ENCODE data around the gene C19orf38.

The C19orf38 gene

GRCh38 chr19:10808937-10809649 lies 39.1 kb upstream of the C19orf38 start:
- TF ChIP-seq CTCF (IDR thresholded peaks at IDR 0.05; ENCODE audit: low read depth, low read length, missing control alignments): no peak
- no peak overlapping the region for H3K4me3 ChIP-seq (replicated peaks; ENCODE audit: low read depth, low read length)
- DNase-seq (ENCODE audit: extremely low read depth, low read depth): no peak

GRCh38 chr19:10809651-10810285 lies 38.4 kb upstream of the C19orf38 start:
- no peak for TF ChIP-seq CTCF (IDR thresholded peaks at IDR 0.05; ENCODE audit: low read depth, low read length, missing control alignments)
- no peak overlapping the region for H3K4me3 ChIP-seq (replicated peaks; ENCODE audit: low read depth, low read length)
- DNase-seq (ENCODE audit: extremely low read depth, low read depth): no peak

GRCh38 chr19:10811391-10812111 lies 36.7 kb upstream of the C19orf38 start:
- no peak for TF ChIP-seq CTCF (IDR thresholded peaks at IDR 0.05; ENCODE audit: low read depth, low read length, missing control alignments)
- no peak for DNase-seq (ENCODE audit: extremely low read depth, low read depth)

GRCh38 chr19:10812196-10812595 lies 36.0 kb upstream of the C19orf38 start:
- no peak for TF ChIP-seq CTCF (IDR thresholded peaks at IDR 0.05; ENCODE audit: low read depth, low read length, missing control alignments)
- DNase-seq (ENCODE audit: extremely low read depth, low read depth): no peak

More at GRCh38 chr19:10811391-10812111, 36.7 kb upstream of the C19orf38 start:
- no peak overlapping the region for H3K4me3 ChIP-seq (replicated peaks; ENCODE audit: low read depth, low read length)

GRCh38 chr19:10812902-10813404 lies 35.3 kb upstream of the C19orf38 start:
- no peak for TF ChIP-seq CTCF (IDR thresholded peaks at IDR 0.05; ENCODE audit: low read depth, low read length, missing control alignments)
- DNase-seq (ENCODE audit: extremely low read depth, low read depth): peak; percentile 91
- H3K4me3 ChIP-seq (replicated peaks; ENCODE audit: low read depth, low read length): no peak overlapping the region

More at GRCh38 chr19:10812196-10812595, 36.0 kb upstream of the C19orf38 start:
- H3K4me3 ChIP-seq (replicated peaks; ENCODE audit: low read depth, low read length): no peak overlapping the region

- H3K4me3 ChIP-seq (replicated peaks; ENCODE audit: low read depth, low read length): peak overlapping the region; percentile 96
- no peak for TF ChIP-seq CTCF (IDR thresholded peaks at IDR 0.05; ENCODE audit: low read depth, low read length, missing control alignments)
- no peak for DNase-seq (ENCODE audit: extremely low read depth, low read depth)
Measured at GRCh38 chr19:10815007-10815536, 33.1 kb upstream of the C19orf38 start.
